GM21423 (cell line): ENCODE data around the gene FREM2.

Experiments
- ATAC-seq: cut with Tn5 transposase; IDR thresholded peaks from one replicate; pipeline ENCODE4 v1.9.1; 2021; ENCODE audit warnings: mild to moderate bottlenecking, moderate library complexity; ENCODE audit not compliant: unreplicated experiment

The FREM2 gene

DNA sequence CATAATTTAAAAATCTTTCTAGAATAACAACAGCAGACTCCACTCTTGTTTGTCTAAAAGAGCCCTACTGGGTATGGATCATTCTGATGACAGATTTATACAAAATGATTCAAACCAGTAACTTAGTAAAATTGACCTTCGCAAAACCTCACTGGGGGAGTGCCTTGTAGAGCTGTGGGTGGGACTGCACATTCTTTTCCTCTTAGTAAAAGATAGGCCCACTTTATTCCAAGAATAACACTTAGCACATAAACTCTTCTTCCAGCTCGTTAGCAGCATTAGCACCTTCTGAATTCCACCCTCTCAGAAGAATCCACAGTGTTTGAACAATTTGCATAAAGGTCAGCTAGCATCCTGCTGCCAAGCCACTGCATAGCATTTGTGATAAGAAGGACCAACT, 196.9 kb downstream of the FREM2 start:
- ATAC-seq: no peak

GRCh38 chr13:38888309-38888708, 201.4 kb downstream of the FREM2 start:
- no peak for ATAC-seq

DNA sequence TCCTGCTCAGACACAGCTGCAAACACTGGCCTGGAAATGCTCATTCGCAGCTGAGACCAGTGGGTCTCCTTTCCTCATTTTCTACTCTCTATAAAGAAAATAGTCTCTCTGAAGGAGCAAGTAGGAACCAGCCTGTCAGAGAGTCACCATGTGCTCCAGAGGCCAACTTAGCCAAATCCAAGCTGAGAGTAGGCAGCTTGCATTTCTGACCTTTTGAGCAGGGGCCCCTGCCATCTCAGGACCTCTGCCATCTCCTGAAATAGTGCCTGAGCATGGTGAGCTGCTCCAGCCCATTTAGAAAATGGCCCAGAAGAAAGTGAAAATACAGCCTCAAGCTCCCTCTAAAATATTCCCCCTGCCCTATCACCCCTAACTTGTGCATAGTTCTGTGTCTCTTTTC, 208.2 kb downstream of the FREM2 start:
- ATAC-seq: no peak

- ATAC-seq: no peak
Measured at GRCh38 chr13:38897521-38897920, 210.6 kb downstream of the FREM2 start.

DNA sequence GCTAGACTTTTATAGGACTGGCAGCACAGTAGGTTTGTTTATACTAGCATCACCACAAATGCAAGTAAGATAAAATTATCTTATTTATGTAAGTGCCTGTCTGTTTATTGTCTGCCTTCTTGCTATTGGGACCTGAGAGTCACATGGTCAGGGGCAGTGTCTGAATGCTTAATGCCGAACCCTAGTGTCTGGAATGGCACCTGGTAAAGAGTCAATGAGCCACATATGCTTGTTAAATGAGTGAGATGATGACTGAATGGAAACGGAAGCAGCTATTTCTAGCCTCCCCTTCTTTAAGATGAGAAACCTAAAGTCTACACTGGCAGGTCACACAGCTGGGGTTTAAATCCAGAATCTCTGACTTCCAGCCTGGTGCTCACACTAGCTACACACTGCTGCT, 211.6 kb downstream of the FREM2 start:
- ATAC-seq: no peak

DNA sequence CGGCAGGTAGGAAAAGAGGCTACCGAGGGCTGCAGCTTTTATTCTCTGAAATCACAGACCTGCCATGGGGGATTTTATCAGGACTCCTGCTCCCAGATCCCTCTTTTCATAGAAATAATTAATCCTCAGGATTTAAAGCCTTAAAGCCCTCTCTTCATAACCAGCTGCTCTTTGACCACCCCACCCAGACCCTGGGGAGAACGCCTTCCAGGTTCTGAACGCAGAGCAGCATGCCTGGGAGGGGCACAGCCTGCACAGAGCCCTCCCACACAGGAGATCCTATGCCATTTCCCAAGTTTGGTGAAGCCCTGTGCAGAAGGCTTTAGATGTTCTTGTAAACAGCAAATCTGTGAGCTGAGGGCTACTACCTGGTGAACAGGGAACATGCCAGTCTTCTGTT, 212.7 kb downstream of the FREM2 start:
- no peak for ATAC-seq

DNA sequence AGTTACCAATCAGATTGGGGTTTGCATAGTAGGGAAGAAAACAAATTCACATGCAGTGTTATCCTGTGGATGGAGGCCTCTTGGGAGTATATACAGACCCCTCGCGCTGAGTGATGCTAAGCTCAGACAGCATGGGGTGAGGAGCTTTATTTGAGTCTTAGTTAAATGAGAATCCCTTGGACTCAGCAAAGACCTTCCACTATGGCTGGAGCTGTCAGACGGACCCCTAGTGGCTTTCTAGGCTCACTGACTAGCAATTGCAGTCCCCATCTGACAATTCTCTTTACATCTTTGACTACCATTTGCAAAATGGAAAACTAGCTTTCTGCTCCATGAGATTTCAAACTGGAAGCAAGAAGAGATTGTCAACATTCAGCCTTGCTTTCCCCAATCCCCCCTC, 213.3 kb downstream of the FREM2 start:
- no peak for ATAC-seq

- no peak for ATAC-seq
Measured at GRCh38 chr13:38902551-38902950, 215.7 kb downstream of the FREM2 start.

GRCh38 chr13:38905081-38905480, 218.2 kb downstream of the FREM2 start:
- no peak for ATAC-seq

DNA sequence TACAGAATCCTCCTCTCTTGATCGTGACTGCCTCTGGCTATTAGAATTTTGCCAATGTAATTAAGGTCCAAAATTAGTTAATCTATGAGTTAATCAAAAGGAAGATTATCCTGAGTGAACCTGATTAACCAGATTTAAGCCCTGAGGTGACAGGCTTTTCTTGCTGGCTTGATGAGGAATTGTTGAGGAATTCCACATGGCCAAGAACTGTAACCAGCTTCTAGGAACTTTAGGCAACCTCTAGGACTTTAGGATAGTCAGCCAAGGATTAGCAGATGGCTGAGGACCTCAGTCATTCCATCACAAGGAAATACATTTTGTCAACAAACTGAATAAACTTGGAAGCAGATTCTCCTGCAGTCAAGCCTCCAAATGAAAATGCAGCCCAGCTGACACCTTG, 219.0 kb downstream of the FREM2 start:
- ATAC-seq: no peak

DNA sequence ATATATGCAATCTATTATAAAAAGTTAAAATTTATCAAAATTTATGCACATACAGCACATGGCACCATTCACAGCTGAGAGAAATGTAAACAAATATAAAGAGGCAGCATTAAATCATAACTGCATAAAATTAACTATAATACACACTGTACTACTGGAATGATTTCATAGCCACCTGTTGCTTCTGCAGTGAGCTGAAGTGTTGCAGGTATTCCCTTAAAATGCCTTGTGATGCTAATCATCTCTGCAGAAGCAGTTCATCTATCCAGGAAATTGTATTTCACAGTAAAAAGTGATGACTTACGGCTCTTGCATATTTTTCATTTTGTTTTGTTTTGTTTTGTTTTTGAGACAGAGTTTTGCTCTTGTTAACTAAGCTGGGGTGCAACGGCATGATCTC, 221.7 kb downstream of the FREM2 start:
- ATAC-seq: no peak

- ATAC-seq: no peak
Measured at GRCh38 chr13:38914070-38914469, 227.2 kb downstream of the FREM2 start.

DNA sequence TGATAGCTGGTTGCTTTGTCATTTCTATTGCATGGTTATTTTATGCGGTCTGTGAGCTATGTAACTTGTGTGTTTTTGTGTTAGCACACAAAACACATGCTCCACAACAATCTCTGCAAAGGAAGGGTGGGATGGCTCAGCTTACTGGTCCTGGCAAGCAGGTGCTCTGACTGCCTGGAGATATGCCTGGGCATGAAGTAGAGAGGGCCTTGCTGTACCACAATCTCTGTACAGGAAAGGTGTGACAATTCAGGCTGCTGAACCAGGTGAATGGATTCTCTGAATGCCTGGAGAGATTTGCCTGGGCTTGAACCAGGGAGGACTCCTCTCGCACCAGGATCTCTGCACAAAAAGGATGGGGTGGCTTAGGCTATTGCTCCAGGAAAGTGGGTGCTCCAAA, 234.2 kb downstream of the FREM2 start:
- ATAC-seq: no peak

DNA sequence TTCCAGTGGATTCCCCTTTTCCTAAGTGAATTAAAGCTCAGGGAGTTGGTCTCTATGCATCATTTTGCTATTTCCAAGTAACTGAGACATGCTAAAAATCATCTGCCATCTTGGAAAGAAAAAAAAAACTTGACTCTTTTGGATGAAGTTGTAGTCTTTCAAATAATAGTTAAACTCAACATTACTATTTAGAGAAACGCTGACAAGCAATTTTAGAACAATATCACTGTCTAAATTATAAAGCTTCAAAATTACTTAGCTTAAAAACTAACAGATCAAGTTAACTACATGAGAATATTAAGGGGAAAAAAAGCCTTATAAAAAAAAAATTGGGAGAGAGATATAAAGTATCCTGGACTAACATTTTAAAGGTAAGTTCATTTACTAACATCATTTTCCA, 235.3 kb downstream of the FREM2 start:
- ATAC-seq: no peak

- ATAC-seq: no peak
Measured at GRCh38 chr13:38933786-38934185, 246.9 kb downstream of the FREM2 start.
